ENCODE results near the gene R3HCC1L.
"Not testable (repeated sequence)": the region's sequence is repeated elsewhere in the genome, so short reads cannot be mapped to it uniquely, and the experiment has no call there.

DNA sequence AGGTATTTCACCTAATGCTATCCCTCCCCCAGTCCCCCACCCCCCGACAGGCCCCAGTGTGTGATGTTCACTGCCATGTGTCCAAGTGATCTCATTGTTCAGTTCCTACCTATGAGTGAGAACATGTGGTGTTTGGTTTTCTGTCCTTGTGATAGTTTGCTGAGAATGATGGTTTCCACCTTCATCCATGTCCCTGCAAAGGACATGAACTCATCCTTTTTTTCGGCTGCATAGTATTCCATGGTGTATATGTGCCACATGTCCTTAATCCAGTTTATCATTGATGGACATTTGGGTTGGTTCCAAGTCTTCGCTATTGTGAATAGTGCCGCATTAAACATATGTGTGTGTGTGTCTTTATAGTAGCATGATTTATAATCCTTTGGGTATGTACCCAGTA lies 56.3 kb downstream of the R3HCC1L start:
- TF ChIP-seq, protein P1, sequence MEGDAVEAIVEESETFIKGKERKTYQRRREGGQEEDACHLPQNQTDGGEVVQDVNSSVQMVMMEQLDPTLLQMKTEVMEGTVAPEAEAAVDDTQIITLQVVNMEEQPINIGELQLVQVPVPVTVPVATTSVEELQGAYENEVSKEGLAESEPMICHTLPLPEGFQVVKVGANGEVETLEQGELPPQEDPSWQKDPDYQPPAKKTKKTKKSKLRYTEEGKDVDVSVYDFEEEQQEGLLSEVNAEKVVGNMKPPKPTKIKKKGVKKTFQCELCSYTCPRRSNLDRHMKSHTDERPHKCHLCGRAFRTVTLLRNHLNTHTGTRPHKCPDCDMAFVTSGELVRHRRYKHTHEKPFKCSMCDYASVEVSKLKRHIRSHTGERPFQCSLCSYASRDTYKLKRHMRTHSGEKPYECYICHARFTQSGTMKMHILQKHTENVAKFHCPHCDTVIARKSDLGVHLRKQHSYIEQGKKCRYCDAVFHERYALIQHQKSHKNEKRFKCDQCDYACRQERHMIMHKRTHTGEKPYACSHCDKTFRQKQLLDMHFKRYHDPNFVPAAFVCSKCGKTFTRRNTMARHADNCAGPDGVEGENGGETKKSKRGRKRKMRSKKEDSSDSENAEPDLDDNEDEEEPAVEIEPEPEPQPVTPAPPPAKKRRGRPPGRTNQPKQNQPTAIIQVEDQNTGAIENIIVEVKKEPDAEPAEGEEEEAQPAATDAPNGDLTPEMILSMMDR (conservative IDR thresholded peaks at IDR 0.05; ENCODE audit: low read depth, low read length) = not testable (repeated sequence)
- not testable (repeated sequence) for TF ChIP-seq EZH2 (IDR thresholded peaks at IDR 0.05; ENCODE audit: borderline replicate concordance, low read depth, low read length, poor library complexity, severe bottlenecking)

Data from A673 (cell line).